Breast epithelium (tissue), 4 donors: ENCODE results near the gene MPHOSPH9. TPM values are rescaled to one million over a fixed set of nuclear protein-coding genes. Genes with fewer than 3 reads are reported as not detected.
A peak's percentile ranks its signal among the peaks of the same experiment; 100 is the strongest.

Source experiments
- DNase-seq, 2 donors: peaks; one replicate each; pipeline ENCODE4 v3.0.0-alpha.2; 2019; ENCODE audit warnings: low spot score in 2 of 2
- H3K27ac ChIP-seq, 2 donors: fragments of 200-600 bp; sonication (generic) in 1 of 2; one replicate each; pipeline ENCODE4 v1.5.1; 2016 to 2019; ENCODE audit warnings: mild to moderate bottlenecking in 1 of 2
- H3K27me3 ChIP-seq, 2 donors: fragments of 200-600 bp; sonication (generic) in 1 of 2; one replicate each; pipeline versions ENCODE4 v1.5.1 to v1.6.0; 2017 to 2019; ENCODE audit warnings: control low read depth in 1 of 2, mild to moderate bottlenecking in 1 of 2
- H3K36me3 ChIP-seq: fragments of 200-600 bp; one replicate; pipeline ENCODE4 v1.5.1; 2019
- H3K4me1 ChIP-seq, 2 donors: fragments of 200-600 bp; sonication (generic); one replicate each; pipeline ENCODE4 v1.5.1; 2016 to 2019; ENCODE audit warnings: control low read depth in 1 of 2
- H3K4me3 ChIP-seq, 3 donors: fragments of 200-600 bp; sonication (generic); 1 replicate in 2 of 3; 2 replicates in 1 of 3; pipeline ENCODE4 v1.5.1; 2016 to 2019; ENCODE audit warnings: mild to moderate bottlenecking in 3 of 3, moderate library complexity in 2 of 3
- H3K9me3 ChIP-seq, 2 donors: fragments of 200-600 bp; sonication (generic) in 1 of 2; one replicate each; pipeline ENCODE4 v1.5.1; 2016 to 2019; ENCODE audit warnings: control low read depth in 1 of 2
- CTCF ChIP-seq, 3 donors: fragments of 450-650 bp; IDR thresholded peaks; one replicate each; pipeline ENCODE4 v1.5.1; 2016 to 2017; ENCODE audit warnings: antibody characterized with exemption in 3 of 3, mild to moderate bottlenecking in 3 of 3, moderate library complexity in 3 of 3
- POLR2A ChIP-seq: fragments of 450-650 bp; IDR thresholded peaks from one replicate; pipeline ENCODE4 v1.6.1; 2016; ENCODE audit warnings: antibody characterized with exemption, mild to moderate bottlenecking, moderate library complexity
- POLR2AphosphoS5 ChIP-seq, 3 donors: sonication (generic); formaldehyde crosslinking; IDR thresholded peaks; one replicate each; pipeline ENCODE4 v1.6.1; 2017; ENCODE audit warnings: antibody characterized with exemption in 3 of 3
- intact Hi-C: fragments of 100-400 bp; cut with DNase I; formaldehyde crosslinking; loops from one replicate; pipeline ENCODE4 v1.15.1; 2023; ENCODE audit warnings: low total_unique reads
- total RNA-seq, 3 donors: library from RNA; depleted of rRNA; stranded (reverse); fragments of >200 nt; gene quantifications; one replicate each; pipeline ENCODE4 v1.1.0, GENCODE V29; 2016

The MPHOSPH9 gene
- total RNA-seq, 3 donors from 2014 or later = 19.0 to 28.6 (median 21.7) TPM

GRCh38 chr12:123242116-123242904, 9.4 kb upstream of the MPHOSPH9 start:
- Histone ChIP-seq H3K27me3 (no peaks in the 10 kb centered on the region), H3K27ac (peak overlapping the region in 1 of 2 donors; percentile 26), H3K4me1 (no peaks in the 10 kb centered on the region), H3K36me3 (no peaks in the 10 kb centered on the region), H3K4me3 (no peak overlapping the region), H3K9me3 (no peaks in the 10 kb centered on the region)
- intact Hi-C loops = loop anchor here (5.0 kb wide), 1 partner anchor 1030 kb away; no protein-coding TSS in a partner anchor
- DNase-seq = no peak
- no peak for TF ChIP-seq CTCF (IDR thresholded peaks at IDR 0.05)

DNA sequence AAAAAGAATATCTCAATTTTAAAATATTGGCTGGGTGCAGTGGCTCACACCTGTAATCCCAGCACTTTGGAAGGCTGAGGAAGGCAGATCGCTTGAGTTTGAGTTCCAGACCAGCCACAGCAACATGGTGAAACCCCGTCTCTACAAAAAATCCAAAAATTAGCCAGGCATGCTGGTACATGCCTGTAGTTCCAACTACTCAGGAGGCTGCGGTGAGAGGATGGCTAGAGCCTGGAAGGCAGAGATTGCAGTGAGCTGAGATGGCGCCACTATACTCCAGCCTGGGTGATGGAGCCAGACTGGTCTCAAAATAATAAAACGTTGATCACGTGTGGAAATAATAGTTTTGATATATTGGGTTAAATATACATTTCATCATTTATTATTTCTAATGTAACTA, 6.0 kb upstream of the MPHOSPH9 start:
- Histone ChIP-seq H3K9me3 (no peaks in the 10 kb centered on the region), H3K4me1 (peaks cover 0 to 12% of the 10 kb centered on the region in 2 donors), H3K36me3 (no peaks in the 10 kb centered on the region), H3K27me3 (no peaks in the 10 kb centered on the region), H3K27ac (no peak overlapping the region), H3K4me3 (no peak overlapping the region)
- TF ChIP-seq POLR2AphosphoS5 (IDR thresholded peaks at IDR 0.05) = no peak
- no peak for TF ChIP-seq POLR2A
- TF ChIP-seq CTCF (IDR thresholded peaks at IDR 0.05) = no peak
- intact Hi-C loops = no loop called here
- no peak for DNase-seq

DNA sequence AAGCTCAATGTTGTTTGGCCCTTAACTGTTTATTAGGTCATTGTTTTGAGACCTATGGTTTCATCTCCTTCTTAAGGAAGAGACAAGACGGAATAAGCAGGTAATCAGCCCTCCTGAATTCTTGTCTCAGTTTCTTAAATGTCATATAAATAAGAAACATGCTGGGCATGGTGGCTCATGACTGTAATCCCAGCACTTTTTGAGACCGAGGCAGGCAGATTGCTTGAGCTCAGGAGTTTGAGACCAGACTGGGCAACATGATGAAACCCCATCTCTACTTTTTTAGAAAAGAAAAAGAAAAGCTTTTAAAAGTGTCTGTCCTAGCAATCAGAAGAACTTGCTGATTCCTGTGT, 5.4 kb upstream of the MPHOSPH9 start:
- Histone ChIP-seq H3K9me3 (no peaks in the 10 kb centered on the region), H3K4me1 (peaks cover 0 to 13% of the 10 kb centered on the region in 2 donors), H3K4me3 (no peak overlapping the region), H3K36me3 (no peaks in the 10 kb centered on the region), H3K27ac (no peak overlapping the region), H3K27me3 (no peaks in the 10 kb centered on the region)
- intact Hi-C loops = no loop called here
- no peak for DNase-seq
- no peak for TF ChIP-seq POLR2AphosphoS5 (IDR thresholded peaks at IDR 0.05)

GRCh38 chr12:123237646-123238329, 4.8 kb upstream of the MPHOSPH9 start:
- H3K27ac ChIP-seq = no peak overlapping the region
- peak in 1 of 2 donors; percentile 65 for DNase-seq
- TF ChIP-seq CTCF (IDR thresholded peaks at IDR 0.05) = peak; percentile 53 to 75 (median 54)
- no peak for TF ChIP-seq POLR2AphosphoS5 (IDR thresholded peaks at IDR 0.05)
- H3K36me3 ChIP-seq = no peaks in the 10 kb centered on the region
- no peak overlapping the region for H3K4me3 ChIP-seq
- no peaks in the 10 kb centered on the region for H3K27me3 ChIP-seq
- intact Hi-C loops = no loop called here
- H3K9me3 ChIP-seq = no peaks in the 10 kb centered on the region
- peaks cover 0 to 13% of the 10 kb centered on the region in 2 donors for H3K4me1 ChIP-seq

DNA sequence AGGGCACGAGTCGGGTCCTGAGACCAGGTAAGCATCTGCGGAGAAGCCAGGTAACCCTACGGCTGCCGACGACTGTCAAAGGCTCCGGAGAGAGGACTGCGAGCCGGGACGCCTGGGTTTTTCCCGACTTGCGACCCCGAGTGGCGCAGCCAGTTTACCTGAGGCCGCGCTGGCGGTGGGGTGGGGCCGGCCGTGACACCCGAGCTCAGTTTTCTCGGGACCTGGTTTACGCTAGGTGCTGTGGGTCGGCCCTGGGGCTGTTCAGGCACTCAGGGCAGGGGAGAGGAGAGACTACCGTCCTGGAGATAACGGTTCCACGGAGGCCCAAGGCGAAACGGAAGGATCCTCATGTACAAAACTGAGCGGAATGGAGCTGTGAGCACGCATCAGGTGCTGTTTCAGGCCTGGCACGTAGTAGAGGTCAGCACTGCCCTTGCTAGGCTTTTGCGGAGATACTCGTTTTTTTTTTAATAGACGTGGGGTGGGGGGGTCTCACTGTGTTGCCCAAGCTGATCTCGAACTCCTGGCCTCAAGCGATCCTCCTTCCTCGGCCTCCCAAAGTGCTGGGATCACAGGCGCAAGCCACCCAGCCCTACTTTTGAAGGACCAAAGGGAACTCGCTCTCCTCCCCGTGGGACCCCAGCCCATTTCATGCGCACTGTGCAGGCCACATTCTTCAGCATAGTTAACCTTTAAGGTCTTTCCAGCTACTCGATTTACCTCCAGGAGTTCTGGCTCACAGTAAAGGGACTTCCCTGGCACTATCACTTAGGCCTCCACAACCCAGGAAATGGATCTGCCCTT, 766 bp upstream of the MPHOSPH9 start:
- H3K27me3 ChIP-seq = no peaks in the 10 kb centered on the region
- intact Hi-C loops = no loop called here
- DNase-seq = no peak
- H3K36me3 ChIP-seq = no peaks in the 10 kb centered on the region
- H3K9me3 ChIP-seq = no peaks in the 10 kb centered on the region
- peak overlapping the region; percentile 83 to 86 for H3K27ac ChIP-seq
- peak overlapping the region; percentile 68 to 85 (median 85) for H3K4me3 ChIP-seq
- H3K4me1 ChIP-seq = peaks cover 0 to 13% of the 10 kb centered on the region in 2 donors
- TF ChIP-seq POLR2AphosphoS5 (IDR thresholded peaks at IDR 0.05) (peak in 1 of 3 donors; percentile 12), POLR2A (no peak), CTCF (IDR thresholded peaks at IDR 0.05) (no peak)
